Trophoblast cell (in vitro differentiated cells and primary cell): ENCODE results near the gene ENTPD2.

Source experiments
- DNase-seq, 2 donors: peaks; one replicate each; pipeline ENCODE4 v3.0.0-alpha.2; 2016
- H2AFZ ChIP-seq: 2 replicates; pipeline ENCODE4 v1.6.1; 2013; ENCODE audit warnings: low read length, moderate library complexity, mild to moderate bottlenecking; ENCODE audit not compliant: insufficient read depth, poor library complexity
- H2AK5ac ChIP-seq: 2 replicates; pipeline ENCODE4 v1.6.1; 2013; ENCODE audit warnings: mild to moderate bottlenecking, low read length
- H2BK120ac ChIP-seq: 2 replicates; pipeline ENCODE4 v1.6.1; 2013; ENCODE audit warnings: low read length, mild to moderate bottlenecking, moderate library complexity; ENCODE audit not compliant: insufficient read depth, poor library complexity
- H2BK12ac ChIP-seq: 2 replicates; pipeline ENCODE4 v1.6.1; 2013; ENCODE audit warnings: mild to moderate bottlenecking, low read length, moderate library complexity
- H2BK5ac ChIP-seq: 2 replicates; pipeline ENCODE4 v1.6.1; 2013; ENCODE audit warnings: low read length, low read depth, moderate library complexity, mild to moderate bottlenecking; ENCODE audit not compliant: poor library complexity
- H3K14ac ChIP-seq: 2 replicates; pipeline ENCODE4 v1.6.1; 2013; ENCODE audit warnings: mild to moderate bottlenecking, low read length
- H3K18ac ChIP-seq: 2 replicates; pipeline ENCODE4 v1.6.1; 2013; ENCODE audit warnings: mild to moderate bottlenecking, low read length
- H3K23ac ChIP-seq: 2 replicates; pipeline ENCODE4 v1.6.1; 2013; ENCODE audit warnings: low read length
- H3K27ac ChIP-seq: 2 replicates; pipeline ENCODE4 v1.5.1; 2013; ENCODE audit warnings: low read depth, mild to moderate bottlenecking, inconsistent platforms, low read length, moderate library complexity
- H3K27me3 ChIP-seq: 2 replicates; pipeline ENCODE4 v1.6.1; 2013; ENCODE audit warnings: inconsistent platforms, mild to moderate bottlenecking, low read length, moderate library complexity; ENCODE audit not compliant: insufficient read depth
- H3K36me3 ChIP-seq, 2 experiments: 1 replicate in 1 of 2; 2 replicates in 1 of 2; pipeline ENCODE4 v1.6.1; 2013; ENCODE audit warnings: low read length in 2 of 2, mild to moderate bottlenecking in 2 of 2, moderate library complexity in 1 of 2; ENCODE audit not compliant: insufficient read depth in 2 of 2, control insufficient read depth in 1 of 2
- H3K4ac ChIP-seq: 2 replicates; pipeline ENCODE4 v1.6.1; 2013; ENCODE audit warnings: low read depth, mild to moderate bottlenecking, low read length, moderate library complexity
- H3K4me1 ChIP-seq, 2 experiments: 1 replicate in 1 of 2; 2 replicates in 1 of 2; pipeline ENCODE4 v1.6.1; 2013; ENCODE audit warnings: low read length in 2 of 2, mild to moderate bottlenecking in 2 of 2, moderate library complexity in 1 of 2; ENCODE audit not compliant: insufficient read depth in 2 of 2, control insufficient read depth in 1 of 2
- H3K4me2 ChIP-seq: 2 replicates; pipeline ENCODE4 v1.6.1; 2013; ENCODE audit warnings: inconsistent platforms, mild to moderate bottlenecking, low read length, moderate library complexity
- H3K4me3 ChIP-seq: 2 replicates; pipeline ENCODE4 v1.5.1; 2013; ENCODE audit warnings: mild to moderate bottlenecking, low read depth, low read length, inconsistent platforms
- H3K79me1 ChIP-seq: one replicate; pipeline ENCODE4 v1.6.1; 2013; ENCODE audit warnings: low read length
- H3K79me2 ChIP-seq: 2 replicates; pipeline ENCODE4 v1.6.1; 2013; ENCODE audit warnings: low read length, mild to moderate bottlenecking; ENCODE audit not compliant: control insufficient read depth, insufficient read depth, poor library complexity
- H3K9ac ChIP-seq: 2 replicates; pipeline ENCODE4 v1.6.1; 2013; ENCODE audit warnings: mild to moderate bottlenecking, low read length
- H3K9me3 ChIP-seq: 2 replicates; pipeline ENCODE4 v1.6.1; 2013; ENCODE audit warnings: low read depth, mild to moderate bottlenecking, control low read depth, inconsistent platforms, low read length; ENCODE audit not compliant: insufficient read depth
- H4K12ac ChIP-seq: 2 replicates; pipeline ENCODE4 v1.6.1; 2013; ENCODE audit warnings: low read depth, mild to moderate bottlenecking, low read length, moderate library complexity
- H4K8ac ChIP-seq: 2 replicates; pipeline ENCODE4 v1.6.1; 2013; ENCODE audit warnings: low read depth, mild to moderate bottlenecking, low read length, moderate library complexity
- H4K91ac ChIP-seq: one replicate; pipeline ENCODE4 v1.6.1; 2013; ENCODE audit warnings: low read depth, mild to moderate bottlenecking, low read length, moderate library complexity
- WGBS: extraction: QIAGEN DNeasy Blood & Tissue Kit; methylation state at CpG from one replicate; pipeline ENCODE4 v1.1.7; 2013; ENCODE audit warnings: missing lambda C conversion rate; ENCODE audit not compliant: insufficient read length, insufficient coverage; ENCODE audit errors: extremely low coverage; 5-methylcytosine and 5-hydroxymethylcytosine counted together

The ENTPD2 gene

GRCh38 chr9:137096785-137097546, 43.1 kb upstream of the ENTPD2 start:
- peak overlapping the region; percentile 20 for H3K9ac ChIP-seq
- no peaks in the 10 kb centered on the region for H3K4me1 ChIP-seq
- H3K27ac ChIP-seq: no peak overlapping the region
- H2AK5ac ChIP-seq: no peak overlapping the region
- no peaks in the 10 kb centered on the region for H3K79me2 ChIP-seq
- no peak overlapping the region for H2BK12ac ChIP-seq
- H4K8ac ChIP-seq: no peak overlapping the region
- DNase-seq: no peak
- no CpG with 5 or more reads among the region's 31 CpGs for WGBS
- no peak overlapping the region for H2BK5ac ChIP-seq
- H3K9me3 ChIP-seq: peaks cover 4% of the 10 kb centered on the region
- H3K27me3 ChIP-seq: no peaks in the 10 kb centered on the region
- no peak overlapping the region for H2BK120ac ChIP-seq
- H4K12ac ChIP-seq: no peak overlapping the region
- no peak overlapping the region for H3K4me3 ChIP-seq
- H3K36me3 ChIP-seq: peaks cover 54 to 60% of the 10 kb centered on the region in 2 experiments
- H3K18ac ChIP-seq: no peak overlapping the region
- no peak overlapping the region for H3K4me2 ChIP-seq
- no peak overlapping the region for H3K14ac ChIP-seq
- H3K79me1 ChIP-seq: no peaks in the 10 kb centered on the region
- no peak overlapping the region for H3K4ac ChIP-seq
- H4K91ac ChIP-seq: no peak overlapping the region
- no peak overlapping the region for H3K23ac ChIP-seq
- no peak overlapping the region for H2AFZ ChIP-seq

GRCh38 chr9:137095664-137096517, 42.0 kb upstream of the ENTPD2 start:
- no peak overlapping the region for H3K18ac ChIP-seq
- WGBS: no CpG with 5 or more reads among the region's 30 CpGs
- no peak overlapping the region for H3K14ac ChIP-seq
- no peaks in the 10 kb centered on the region for H3K4me1 ChIP-seq
- no peaks in the 10 kb centered on the region for H3K79me1 ChIP-seq
- H2AFZ ChIP-seq: no peak overlapping the region
- no peak overlapping the region for H4K91ac ChIP-seq
- H3K27me3 ChIP-seq: no peaks in the 10 kb centered on the region
- no peak overlapping the region for H2AK5ac ChIP-seq
- no peak overlapping the region for H3K4me2 ChIP-seq
- no peaks in the 10 kb centered on the region for H3K79me2 ChIP-seq
- no peak overlapping the region for H2BK12ac ChIP-seq
- H3K4ac ChIP-seq: no peak overlapping the region
- DNase-seq: no peak
- no peak overlapping the region for H4K8ac ChIP-seq
- H4K12ac ChIP-seq: no peak overlapping the region
- H3K4me3 ChIP-seq: no peak overlapping the region
- H2BK120ac ChIP-seq: no peak overlapping the region
- H3K36me3 ChIP-seq: peaks cover 44 to 51% of the 10 kb centered on the region in 2 experiments
- peaks cover 1% of the 10 kb centered on the region for H3K9me3 ChIP-seq
- no peak overlapping the region for H3K27ac ChIP-seq
- no peak overlapping the region for H2BK5ac ChIP-seq
- H3K9ac ChIP-seq: no peak overlapping the region
- H3K23ac ChIP-seq: no peak overlapping the region

- H3K23ac ChIP-seq: no peak overlapping the region
- peaks cover 8 to 10% of the 10 kb centered on the region in 2 experiments for H3K36me3 ChIP-seq
- whole genome bisulfite sequencing: no CpG with 5 or more reads among the region's 11 CpGs
- no peak overlapping the region for H3K4ac ChIP-seq
- no peak overlapping the region for H3K18ac ChIP-seq
- H3K4me3 ChIP-seq: no peak overlapping the region
- H4K91ac ChIP-seq: no peak overlapping the region
- no peaks in the 10 kb centered on the region for H3K27me3 ChIP-seq
- peak in 1 of 2 donors; percentile 43 for DNase-seq
- peaks cover 1% of the 10 kb centered on the region for H3K9me3 ChIP-seq
- peaks cover 10 to 12% of the 10 kb centered on the region in 2 experiments for H3K4me1 ChIP-seq
- peak overlapping the region; percentile 64 for H3K9ac ChIP-seq
- no peak overlapping the region for H2AFZ ChIP-seq
- peaks cover 7% of the 10 kb centered on the region for H3K79me2 ChIP-seq
- H3K14ac ChIP-seq: no peak overlapping the region
- H2BK120ac ChIP-seq: no peak overlapping the region
- H2AK5ac ChIP-seq: no peak overlapping the region
- H3K27ac ChIP-seq: no peak overlapping the region
- peaks cover 12% of the 10 kb centered on the region for H3K79me1 ChIP-seq
- H4K12ac ChIP-seq: no peak overlapping the region
- H3K4me2 ChIP-seq: no peak overlapping the region
- H2BK5ac ChIP-seq: no peak overlapping the region
- H4K8ac ChIP-seq: no peak overlapping the region
- H2BK12ac ChIP-seq: no peak overlapping the region
These were observed 35.5 kb upstream of the ENTPD2 start for GRCh38 chr9:137089232-137089947.

- Histone ChIP-seq H3K4ac (no peak overlapping the region), H3K18ac (no peak overlapping the region), H2BK5ac (no peak overlapping the region), H3K79me1 (peaks cover 12% of the 10 kb centered on the region), H3K27ac (no peak overlapping the region), H3K27me3 (no peaks in the 10 kb centered on the region), H3K36me3 (peaks cover 7 to 10% of the 10 kb centered on the region in 2 experiments), H4K8ac (no peak overlapping the region), H4K12ac (no peak overlapping the region), H2BK120ac (no peak overlapping the region), H3K14ac (no peak overlapping the region), H3K79me2 (peaks cover 7% of the 10 kb centered on the region), H3K4me1 (peaks cover 10 to 12% of the 10 kb centered on the region in 2 experiments), H3K23ac (no peak overlapping the region), H3K9me3 (peaks cover 1% of the 10 kb centered on the region), H3K4me3 (no peak overlapping the region), H2AFZ (no peak overlapping the region), H3K9ac (no peak overlapping the region), H4K91ac (no peak overlapping the region), H2BK12ac (no peak overlapping the region), H3K4me2 (no peak overlapping the region), H2AK5ac (no peak overlapping the region)
- no peak for DNase-seq
- WGBS: no CpG with 5 or more reads among the region's 5 CpGs
These were observed 34.3 kb upstream of the ENTPD2 start for GRCh38 chr9:137088121-137088520.
